Liver (tissue), 3 donors: Measurements from ENCODE around the gene ZFP2.

Experiments used
- FOXA2 ChIP-seq: IDR thresholded peaks from 2 replicates; pipeline ENCODE4 v1.6.1; 2016; ENCODE audit warnings: antibody characterized with exemption
- HNF4A ChIP-seq, 2 donors: conservative IDR thresholded peaks; 2 replicates each; pipeline ENCODE4 v1.6.1; 2016; ENCODE audit warnings: antibody characterized with exemption in 2 of 2, mild to moderate bottlenecking in 2 of 2
- TF ChIP-seq, protein P1 (sequence below): fragments of 150-350 bp; IDR thresholded peaks from 2 replicates; pipeline ENCODE4 v1.5.1; 2017; ENCODE audit warnings: improper control_type of control experiment, low read depth, low read length; ENCODE audit not compliant: missing input control
- donor health status: healthy.
- donor health status: healthy.

DNA sequence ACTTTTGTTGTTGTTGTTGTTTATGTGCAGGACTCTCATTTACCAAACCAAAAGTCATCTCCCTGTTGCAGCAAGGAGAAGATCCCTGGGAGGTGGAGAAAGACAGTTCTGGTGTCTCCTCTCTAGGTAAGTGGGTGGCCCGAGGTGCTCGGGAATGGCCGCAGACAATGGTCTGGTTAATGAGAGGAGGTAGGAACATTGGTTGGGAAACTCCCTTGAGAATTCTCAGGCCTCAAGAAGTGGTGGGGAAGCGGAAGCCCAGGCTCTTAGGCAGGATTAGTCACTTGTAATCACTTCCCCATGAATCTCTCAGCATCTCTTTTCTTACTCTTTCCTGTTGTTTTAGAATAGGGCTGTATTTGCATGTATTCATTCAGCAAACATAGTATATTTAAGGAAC is 28.8 kb upstream of the ZFP2 start:
- TF ChIP-seq, protein P1, sequence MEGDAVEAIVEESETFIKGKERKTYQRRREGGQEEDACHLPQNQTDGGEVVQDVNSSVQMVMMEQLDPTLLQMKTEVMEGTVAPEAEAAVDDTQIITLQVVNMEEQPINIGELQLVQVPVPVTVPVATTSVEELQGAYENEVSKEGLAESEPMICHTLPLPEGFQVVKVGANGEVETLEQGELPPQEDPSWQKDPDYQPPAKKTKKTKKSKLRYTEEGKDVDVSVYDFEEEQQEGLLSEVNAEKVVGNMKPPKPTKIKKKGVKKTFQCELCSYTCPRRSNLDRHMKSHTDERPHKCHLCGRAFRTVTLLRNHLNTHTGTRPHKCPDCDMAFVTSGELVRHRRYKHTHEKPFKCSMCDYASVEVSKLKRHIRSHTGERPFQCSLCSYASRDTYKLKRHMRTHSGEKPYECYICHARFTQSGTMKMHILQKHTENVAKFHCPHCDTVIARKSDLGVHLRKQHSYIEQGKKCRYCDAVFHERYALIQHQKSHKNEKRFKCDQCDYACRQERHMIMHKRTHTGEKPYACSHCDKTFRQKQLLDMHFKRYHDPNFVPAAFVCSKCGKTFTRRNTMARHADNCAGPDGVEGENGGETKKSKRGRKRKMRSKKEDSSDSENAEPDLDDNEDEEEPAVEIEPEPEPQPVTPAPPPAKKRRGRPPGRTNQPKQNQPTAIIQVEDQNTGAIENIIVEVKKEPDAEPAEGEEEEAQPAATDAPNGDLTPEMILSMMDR, result no peak
- no peak for TF ChIP-seq FOXA2
- TF ChIP-seq HNF4A (conservative IDR thresholded peaks at IDR 0.05), result no peak
